Neural crest cell (in vitro differentiated cells): Measurements from ENCODE around the gene SENP2. TPM values are rescaled to one million over a fixed set of nuclear protein-coding genes. Genes with fewer than 3 reads are reported as not detected.

Experiments
- DNase-seq: peaks from one replicate; pipeline ENCODE4 v3.0.0; 2021; ENCODE audit warnings: low read depth, mixed read lengths, low spot score
- H3K27ac Mint-ChIP-seq: one replicate; pipeline ENCODE4 v1.8.0; 2021; ENCODE audit warnings: mild to moderate bottlenecking, mixed read lengths; ENCODE audit not compliant: unreplicated experiment
- H3K27me3 Mint-ChIP-seq: 2 replicates; pipeline ENCODE4 v1.8.0; 2021; ENCODE audit warnings: low read depth, mild to moderate bottlenecking, mixed read lengths
- H3K36me3 Mint-ChIP-seq: 2 replicates; pipeline ENCODE4 v1.8.0; 2021; ENCODE audit warnings: low read depth, mild to moderate bottlenecking, mixed read lengths
- H3K4me1 Mint-ChIP-seq: 2 replicates; pipeline ENCODE4 v1.8.0; 2021; ENCODE audit warnings: mixed read lengths
- H3K4me3 Mint-ChIP-seq: one replicate; pipeline ENCODE4 v1.8.0; 2021; ENCODE audit warnings: mild to moderate bottlenecking, mixed read lengths
- H3K9me3 Mint-ChIP-seq: 2 replicates; pipeline ENCODE4 v1.8.0; 2021; ENCODE audit warnings: mixed read lengths
- CTCF ChIP-seq: fragments of 200-600 bp; sonication (generic); conservative IDR thresholded peaks from 2 replicates; pipeline ENCODE4 v1.5.0; 2021; ENCODE audit warnings: antibody characterized with exemption, mild to moderate bottlenecking
- total RNA-seq: library from RNA; stranded (reverse); gene quantifications from 2 replicates; pipeline ENCODE4 v1.2.1, GENCODE V29; 2021

SENP2 gene
- total RNA-seq, 1 donor from 2014 or later = 46.7 TPM

DNA sequence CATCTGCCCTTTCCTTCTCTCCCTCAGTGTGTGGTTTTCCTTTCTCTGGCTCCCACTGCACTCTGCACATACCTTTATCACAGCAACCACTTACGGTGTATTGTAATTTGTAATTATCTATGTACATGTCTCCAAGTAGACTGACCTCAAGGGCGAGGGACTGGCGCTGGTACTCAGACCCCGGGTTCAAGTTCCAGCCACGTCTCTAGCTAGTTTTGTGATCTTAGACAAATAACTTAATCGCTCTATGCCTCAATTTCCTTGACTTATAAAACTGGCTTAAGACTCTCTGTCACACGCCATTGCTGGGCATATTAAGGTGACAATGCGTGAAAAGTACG lies 607 bp upstream of the SENP2 start:
- Mint-ChIP-seq H3K36me3 (no peaks in the 10 kb centered on the region), H3K4me3 (peak overlapping the region; percentile 94), H3K27me3 (peaks cover 16% of the 10 kb centered on the region), H3K4me1 (peaks cover 35% of the 10 kb centered on the region), H3K27ac (peak overlapping the region; percentile 93), H3K9me3 (no peaks in the 10 kb centered on the region)
- no peak for TF ChIP-seq CTCF
- DNase-seq = no peak

DNA sequence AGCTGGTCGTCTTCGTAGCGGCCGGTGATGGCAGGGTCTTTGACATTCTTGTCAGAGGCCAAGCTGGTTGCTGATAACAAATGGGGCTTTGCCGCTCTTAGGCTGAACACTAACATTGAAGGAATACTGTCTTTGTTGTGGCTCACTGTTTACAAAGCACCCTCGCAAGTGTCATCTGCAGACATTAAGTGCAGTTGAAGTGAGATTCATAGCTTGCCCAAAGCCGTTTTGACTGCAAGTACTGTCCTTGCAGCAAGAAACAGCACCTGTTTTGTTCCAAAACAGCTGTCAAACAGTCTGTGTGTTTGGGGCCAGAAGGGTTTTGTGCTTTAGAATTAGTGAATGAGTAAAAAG lies 568 bp downstream of the SENP2 start:
- H3K4me3 Mint-ChIP-seq = peak overlapping the region; percentile 94

GRCh38 chr3:185594073-185594472 lies 8.0 kb downstream of the SENP2 start:
- H3K4me3 Mint-ChIP-seq = no peak overlapping the region
- no peaks in the 10 kb centered on the region for H3K27me3 Mint-ChIP-seq
- H3K9me3 Mint-ChIP-seq = no peaks in the 10 kb centered on the region
- H3K36me3 Mint-ChIP-seq = no peaks in the 10 kb centered on the region
- no peak overlapping the region for H3K27ac Mint-ChIP-seq
- no peak for DNase-seq
- H3K4me1 Mint-ChIP-seq = no peaks in the 10 kb centered on the region
- TF ChIP-seq CTCF = no peak

More for the DNA sequence above, 568 bp downstream of the SENP2 start:
- peak overlapping the region; percentile 93 for H3K27ac Mint-ChIP-seq
- H3K9me3 Mint-ChIP-seq = no peaks in the 10 kb centered on the region
- H3K36me3 Mint-ChIP-seq = no peaks in the 10 kb centered on the region
- no peak for TF ChIP-seq CTCF
- DNase-seq = no peak
- peaks cover 12% of the 10 kb centered on the region for H3K27me3 Mint-ChIP-seq
- H3K4me1 Mint-ChIP-seq = peaks cover 35% of the 10 kb centered on the region

GRCh38 chr3:185595526-185595925 lies 9.4 kb downstream of the SENP2 start:
- H3K27me3 Mint-ChIP-seq = no peaks in the 10 kb centered on the region
- H3K27ac Mint-ChIP-seq = no peak overlapping the region
- DNase-seq = no peak
- no peaks in the 10 kb centered on the region for H3K36me3 Mint-ChIP-seq
- no peak for TF ChIP-seq CTCF
- no peak overlapping the region for H3K4me3 Mint-ChIP-seq
- no peaks in the 10 kb centered on the region for H3K4me1 Mint-ChIP-seq
- no peaks in the 10 kb centered on the region for H3K9me3 Mint-ChIP-seq

DNA sequence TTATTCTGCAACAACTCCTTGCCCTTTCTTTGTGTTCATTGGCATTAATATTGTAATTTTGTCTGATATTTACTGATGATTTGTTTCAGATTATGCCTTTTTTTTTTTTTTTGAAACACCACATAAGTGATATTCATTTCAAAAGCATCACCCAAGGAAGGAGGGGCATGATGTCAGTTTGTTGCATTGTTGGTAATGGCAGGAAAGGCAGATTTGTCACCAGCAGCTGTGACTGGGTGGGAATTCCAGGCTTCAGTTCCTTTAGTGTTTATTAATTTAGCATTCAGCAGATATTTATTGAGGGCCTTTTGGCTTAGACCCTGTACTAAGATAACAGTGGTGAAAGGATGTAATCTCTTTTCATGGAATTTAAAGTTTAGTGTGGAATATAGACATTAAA lies 19.5 kb downstream of the SENP2 start:
- TF ChIP-seq CTCF = no peak
- DNase-seq = no peak
- no peaks in the 10 kb centered on the region for H3K27me3 Mint-ChIP-seq
- no peaks in the 10 kb centered on the region for H3K4me1 Mint-ChIP-seq
- H3K4me3 Mint-ChIP-seq = no peak overlapping the region
- H3K36me3 Mint-ChIP-seq = peaks cover 4% of the 10 kb centered on the region
- no peaks in the 10 kb centered on the region for H3K9me3 Mint-ChIP-seq
- H3K27ac Mint-ChIP-seq = no peak overlapping the region

DNA sequence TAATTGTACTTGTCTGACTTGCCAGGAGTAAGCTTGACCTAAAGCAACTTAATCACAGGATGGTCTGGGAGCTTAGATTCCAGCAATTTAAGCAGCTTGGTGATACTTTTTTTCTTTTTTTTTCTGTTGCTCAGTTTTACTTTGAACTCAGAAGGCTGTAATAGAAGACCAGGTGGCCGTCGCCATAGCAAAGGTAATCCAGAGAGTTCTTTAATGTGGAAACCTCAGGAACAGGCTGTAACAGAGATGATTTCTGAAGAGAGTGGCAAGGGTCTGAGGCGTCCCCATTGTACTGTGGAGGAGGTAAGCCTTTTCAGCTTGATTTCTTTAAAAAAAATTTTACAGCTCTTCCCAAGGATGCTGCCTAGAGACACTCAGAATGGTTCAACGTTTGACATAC lies 20.1 kb downstream of the SENP2 start:
- Mint-ChIP-seq H3K4me1 (no peaks in the 10 kb centered on the region), H3K9me3 (no peaks in the 10 kb centered on the region), H3K36me3 (peaks cover 4% of the 10 kb centered on the region), H3K4me3 (no peak overlapping the region), H3K27ac (no peak overlapping the region), H3K27me3 (no peaks in the 10 kb centered on the region)
- TF ChIP-seq CTCF = no peak
- DNase-seq = no peak
